GM23338 (cell line): ENCODE data around the gene TLE6. TPM values are rescaled to one million over a fixed set of nuclear protein-coding genes. Genes with fewer than 3 reads are reported as not detected.

ENCODE experiments used
- polyA plus RNA-seq: library from polyadenylated mRNA; unstranded; fragments of >200 nt; fragmentation: Nextera tagmentation; extraction: Ambion mirVana; gene quantifications from 2 replicates; pipeline ENCODE4 v1.2.1, GENCODE V29; 2016
- total RNA-seq: library from RNA; depleted of rRNA; stranded (reverse); fragments of >200 nt; shearing (Covaris generic); gene quantifications from 2 replicates; pipeline ENCODE4 v1.2.3, GENCODE V29; 2014; rRNA removed

TLE6 gene
- total and polyA plus RNA-seq, 2 experiments from 2014 or later, result 2.4 TPM

Other genes starting within 250 kb of the TLE6 start
- gene SLC39A3, start 237.5 kb upstream of the TLE6 start, total RNA-seq, result 46.5 and 47.4 TPM in 2 replicates
- 30.9 and 33.5 TPM in 2 replicates for gene SLC39A3, start 237.5 kb upstream of the TLE6 start, polyA plus RNA-seq
- 79.3 and 102 TPM in 2 replicates for gene SGTA, start 194.3 kb upstream of the TLE6 start, total RNA-seq
- 69.4 and 71.6 TPM in 2 replicates for gene SGTA, start 194.3 kb upstream of the TLE6 start, polyA plus RNA-seq
- 229 and 268 TPM in 2 replicates for gene THOP1, start 192.1 kb upstream of the TLE6 start, total RNA-seq
- 110 and 111 TPM in 2 replicates for gene THOP1, start 192.1 kb upstream of the TLE6 start, polyA plus RNA-seq
- gene ZNF554, start 157.7 kb upstream of the TLE6 start, total RNA-seq, result 3.8 and 7.5 TPM in 2 replicates
- 1.4 and 2.0 TPM in 2 replicates for gene ZNF554, start 157.7 kb upstream of the TLE6 start, polyA plus RNA-seq
- 7.5 and 11.4 TPM in 2 replicates for gene ZNF555, start 136.1 kb upstream of the TLE6 start, total RNA-seq
- 2.9 and 3.5 TPM in 2 replicates for gene ZNF555, start 136.1 kb upstream of the TLE6 start, polyA plus RNA-seq
- not detected in 2 replicates for gene ZNF556, start 110.2 kb upstream of the TLE6 start, total RNA-seq
- gene ZNF556, start 110.2 kb upstream of the TLE6 start, polyA plus RNA-seq, result not detected in 2 replicates
- gene ZNF57, start 76.6 kb upstream of the TLE6 start, total RNA-seq, result 7.6 and 10.8 TPM in 2 replicates
- gene ZNF57, start 76.6 kb upstream of the TLE6 start, polyA plus RNA-seq, result 4.8 and 6.4 TPM in 2 replicates
- gene ZNF77, start 32.6 kb upstream of the TLE6 start, total RNA-seq, result 4.1 and 4.5 TPM in 2 replicates
- 3.3 and 3.7 TPM in 2 replicates for gene ZNF77, start 32.6 kb upstream of the TLE6 start, polyA plus RNA-seq
- gene TLE2, start 51.7 kb downstream of the TLE6 start, total RNA-seq, result 21.3 and 22.8 TPM in 2 replicates
- 5.2 and 5.6 TPM in 2 replicates for gene TLE2, start 51.7 kb downstream of the TLE6 start, polyA plus RNA-seq
- 151 and 154 TPM in 2 replicates for gene TLE5, start 84.9 kb downstream of the TLE6 start, total RNA-seq
- 130 and 132 TPM in 2 replicates for gene TLE5, start 84.9 kb downstream of the TLE6 start, polyA plus RNA-seq
- 22.6 and 26.9 TPM in 2 replicates for gene GNA11, start 116.8 kb downstream of the TLE6 start, total RNA-seq
- 15.8 and 16.2 TPM in 2 replicates for gene GNA11, start 116.8 kb downstream of the TLE6 start, polyA plus RNA-seq
- 0.14 TPM in 1 of 2 replicates, not detected in the other for gene GNA15, start 158.5 kb downstream of the TLE6 start, total RNA-seq
- 0.10 and 0.31 TPM in 2 replicates for gene GNA15, start 158.5 kb downstream of the TLE6 start, polyA plus RNA-seq
- gene S1PR4, start 201.2 kb downstream of the TLE6 start, total RNA-seq, result 0.24 TPM in 1 of 2 replicates, not detected in the other
- gene S1PR4, start 201.2 kb downstream of the TLE6 start, polyA plus RNA-seq, result not detected in 2 replicates
- gene NCLN, start 208.4 kb downstream of the TLE6 start, total RNA-seq, result 125 and 144 TPM in 2 replicates
- gene NCLN, start 208.4 kb downstream of the TLE6 start, polyA plus RNA-seq, result 85.6 and 95.2 TPM in 2 replicates
- 6.8 and 10.6 TPM in 2 replicates for gene CELF5, start 247.1 kb downstream of the TLE6 start, total RNA-seq
- 5.6 TPM in 2 replicates for gene CELF5, start 247.1 kb downstream of the TLE6 start, polyA plus RNA-seq